CD4-positive, alpha-beta T cell (primary cell): ENCODE data around the gene ZNF785. TPM values are rescaled to one million over a fixed set of nuclear protein-coding genes. Genes with fewer than 3 reads are reported as not detected.

ENCODE experiments used
- total RNA-seq, 174 experiments: library from RNA in 2 of 174; stranded (reverse) in 2 of 174; gene quantifications; one replicate each; pipeline ENCODE4 v1.2.3 and lab custom pipeline; 2021 to 2026

Gene ZNF785
- total RNA-seq, 2 experiments from 2014 or later: 6.6 to 7.7 TPM

Other genes with a start within 250 kb of the ZNF785 start
- gene CD2BP2, start 230.4 kb downstream of the ZNF785 start, total RNA-seq: 10 to 100 TPM; 39.1 to 41.7 TPM
- gene TBC1D10B, start 215.2 kb downstream of the ZNF785 start, total RNA-seq: 10 to 100 TPM; 12.7 to 14.7 TPM
- gene MYL11, start 210.9 kb downstream of the ZNF785 start, total RNA-seq: 1 to 10 TPM in 1 of 2 experiments, under 1 TPM in 1; 0.95 to 2.4 TPM
- 100 to 1,000 TPM; 161 to 163 TPM for gene SEPTIN1, start 203.1 kb downstream of the ZNF785 start, total RNA-seq
- 1 to 10 TPM; 3.4 to 3.5 TPM for gene ZNF48, start 190.3 kb downstream of the ZNF785 start, total RNA-seq
- 1 to 10 TPM in 1 of 2 experiments, under 1 TPM in 1; 0.80 to 1.2 TPM for gene ZNF771, start 178.1 kb downstream of the ZNF785 start, total RNA-seq
- gene DCTPP1, start 155.7 kb downstream of the ZNF785 start, total RNA-seq: 1 to 10 TPM; 5.4 to 6.5 TPM
- 10 to 100 TPM; 25.4 to 25.9 TPM for gene SEPHS2, start 139.8 kb downstream of the ZNF785 start, total RNA-seq
- 100 to 1,000 TPM; 186 to 187 TPM for gene ITGAL, start 113.0 kb downstream of the ZNF785 start, total RNA-seq
- 1 to 10 TPM; 3.9 to 4.1 TPM for gene ZNF768, start 59.1 kb downstream of the ZNF785 start, total RNA-seq
- gene ZNF747, start 50.8 kb downstream of the ZNF785 start, total RNA-seq: 1 to 10 TPM; 6.3 to 6.7 TPM
- 10 to 100 TPM; 20.4 to 22.9 TPM for gene ZNF764, start 27.3 kb downstream of the ZNF785 start, total RNA-seq
- gene ZNF688, start 14.0 kb downstream of the ZNF785 start, total RNA-seq: 1 to 10 TPM; 8.8 to 9.6 TPM
- 10 to 100 TPM; 15.3 to 15.7 TPM for gene ZNF689, start 24.7 kb upstream of the ZNF785 start, total RNA-seq
- 10 to 100 TPM; 50.2 to 51.7 TPM for gene PRR14, start 65.3 kb upstream of the ZNF785 start, total RNA-seq
- 100 to 1,000 TPM; 162 to 163 TPM for gene FBRS, start 72.7 kb upstream of the ZNF785 start, total RNA-seq
- gene SRCAP, start 113.5 kb upstream of the ZNF785 start, total RNA-seq: 10 to 100 TPM; 59.5 to 60.1 TPM
- gene PHKG2, start 162.7 kb upstream of the ZNF785 start, total RNA-seq: 10 to 100 TPM; 24.8 to 25.2 TPM
- 1 to 10 TPM; 1.7 to 2.2 TPM for gene CFAP119, start 176.4 kb upstream of the ZNF785 start, total RNA-seq
- 10 to 100 TPM; 63.0 to 65.2 TPM for gene RNF40, start 176.6 kb upstream of the ZNF785 start, total RNA-seq
- 1 to 10 TPM; 1.6 to 1.7 TPM for gene ZNF629, start 201.5 kb upstream of the ZNF785 start, total RNA-seq